Measurements from ENCODE around the gene SAMD4A.
A peak's percentile ranks its signal among the peaks of the same experiment; 100 is the strongest.

The SAMD4A gene

DNA sequence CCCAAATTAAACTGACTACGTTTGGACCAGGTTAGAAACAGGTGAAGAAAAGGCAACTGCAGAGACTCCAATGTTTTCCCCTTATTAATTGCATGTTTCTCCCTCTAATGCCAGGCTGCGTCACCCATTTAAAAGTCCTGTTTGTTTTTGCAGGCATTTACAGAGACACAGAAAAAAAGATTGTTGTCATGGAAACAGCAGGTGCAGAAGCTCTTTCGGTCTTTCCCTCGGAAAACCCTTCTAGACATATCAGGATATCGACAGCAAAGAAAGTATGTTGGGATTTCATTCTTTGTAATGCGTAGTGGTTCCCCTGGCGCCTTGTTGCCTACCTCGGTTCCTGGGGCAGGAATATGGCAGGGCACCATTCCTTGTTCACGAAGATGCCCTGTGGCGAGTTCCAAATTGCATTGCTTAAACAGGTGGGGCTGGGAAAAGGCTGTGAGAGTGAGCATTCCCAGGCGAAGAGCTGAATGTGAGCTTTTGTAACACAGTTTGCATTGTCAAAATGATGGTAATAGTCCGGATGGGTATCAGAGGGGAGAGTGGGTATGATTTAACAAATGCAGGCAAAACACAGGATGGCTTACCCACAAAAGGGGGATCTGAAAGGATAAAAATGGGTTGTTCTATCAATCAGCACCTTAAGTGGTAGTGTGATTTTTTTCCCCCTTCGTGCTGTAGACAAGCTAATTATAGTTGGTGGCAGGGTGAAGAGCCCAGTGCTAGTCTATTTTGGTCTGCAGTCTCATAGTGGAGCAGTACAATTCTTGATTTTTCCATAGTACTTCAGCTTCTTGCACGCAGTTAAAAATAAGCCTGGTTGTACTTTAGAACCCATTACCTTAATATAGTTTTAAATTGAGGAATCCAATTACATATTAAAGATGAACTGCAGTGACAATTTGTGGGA, 203.3 kb downstream of the SAMD4A start:
- DNase-seq: no peak

DNA sequence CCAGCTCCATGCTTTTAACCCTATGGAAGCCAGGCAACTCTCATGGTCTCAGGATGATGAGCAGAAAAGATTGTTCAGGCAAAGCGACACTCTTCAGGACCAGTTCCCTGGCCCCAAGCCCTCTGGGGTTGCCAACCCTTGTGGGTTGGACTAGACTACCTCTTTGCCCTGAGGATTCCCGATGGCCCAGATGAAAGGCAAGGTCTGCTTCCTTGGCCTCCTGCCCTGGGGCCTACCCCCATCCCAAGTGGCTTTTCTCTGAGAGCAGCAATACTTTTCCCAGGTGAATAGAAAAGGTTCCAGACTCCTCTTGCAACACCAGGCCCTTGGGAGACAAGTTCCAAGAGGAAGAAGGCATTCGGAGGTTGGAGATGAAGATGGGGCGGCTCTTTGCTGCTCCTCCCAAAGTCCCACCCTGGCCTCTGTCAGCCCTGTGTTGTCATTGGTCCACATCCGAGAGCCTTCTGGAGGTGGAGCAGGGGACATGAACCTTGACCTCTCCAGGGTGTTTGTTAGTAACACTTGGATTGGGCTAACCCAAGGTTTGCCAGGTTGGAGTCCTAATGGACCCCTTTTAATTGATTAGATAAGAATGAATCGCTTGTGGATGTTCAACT, 204.6 kb downstream of the SAMD4A start:
- no peak for DNase-seq

DNA sequence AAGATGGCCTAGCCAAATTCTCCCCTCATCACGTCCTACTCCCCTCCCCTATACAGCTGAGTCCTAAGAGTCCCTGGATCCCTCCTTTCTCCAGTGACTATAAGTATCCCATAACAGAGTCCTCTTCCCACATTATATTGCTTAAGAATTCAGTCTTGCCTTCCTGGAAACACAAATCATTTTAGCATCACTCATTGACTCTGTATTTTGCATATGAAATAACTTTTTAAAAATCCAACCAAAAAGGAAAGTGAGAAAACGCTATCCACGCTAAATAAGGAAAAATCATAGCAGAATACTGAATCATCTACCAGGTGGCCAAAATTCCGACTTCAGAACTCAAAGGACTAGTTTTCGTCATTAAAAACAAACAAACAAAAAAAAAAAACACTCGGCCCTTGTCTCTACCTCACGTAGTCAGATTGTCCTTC, 205.5 kb downstream of the SAMD4A start:
- peak; percentile 51 for DNase-seq

DNA sequence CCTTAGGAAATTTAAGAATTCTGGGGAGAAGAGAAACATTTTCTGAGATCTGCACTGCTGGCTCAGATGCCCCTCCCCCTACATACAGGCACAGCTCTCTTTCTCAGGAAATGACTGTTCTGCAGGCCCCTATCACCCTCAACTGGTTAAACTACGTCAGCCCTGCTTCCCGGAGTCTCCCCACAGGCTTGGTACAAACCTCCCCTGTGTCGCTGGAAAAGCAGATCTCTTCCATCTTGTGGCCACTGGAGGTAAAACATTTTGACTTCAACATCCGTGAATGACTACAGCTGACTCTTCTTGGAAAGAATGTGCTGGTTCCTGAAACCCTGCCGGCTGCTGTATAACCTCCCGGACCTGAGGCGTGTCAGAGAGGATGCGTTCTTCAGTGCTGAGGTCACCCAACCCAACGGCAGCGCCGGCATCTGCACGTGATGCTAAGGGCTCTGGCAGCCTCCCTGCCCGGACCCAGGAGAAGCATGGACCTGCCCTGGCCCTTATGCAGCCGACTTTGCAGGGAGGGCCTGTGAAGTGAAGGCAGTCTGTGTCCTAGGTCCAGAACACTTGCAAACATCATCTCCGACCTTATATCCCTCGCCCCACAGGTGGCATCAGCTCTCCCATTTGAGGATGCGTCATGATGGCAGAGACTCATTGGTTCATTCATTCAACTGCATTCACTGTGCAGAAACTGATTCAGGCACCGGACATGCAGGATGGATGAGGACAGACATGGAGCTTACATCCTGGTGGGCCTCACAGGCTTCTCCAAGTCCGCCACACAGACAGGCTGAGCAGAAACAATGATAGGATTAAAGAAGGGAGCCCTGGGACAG, 206.5 kb downstream of the SAMD4A start:
- peak; percentile 100 for DNase-seq

DNA sequence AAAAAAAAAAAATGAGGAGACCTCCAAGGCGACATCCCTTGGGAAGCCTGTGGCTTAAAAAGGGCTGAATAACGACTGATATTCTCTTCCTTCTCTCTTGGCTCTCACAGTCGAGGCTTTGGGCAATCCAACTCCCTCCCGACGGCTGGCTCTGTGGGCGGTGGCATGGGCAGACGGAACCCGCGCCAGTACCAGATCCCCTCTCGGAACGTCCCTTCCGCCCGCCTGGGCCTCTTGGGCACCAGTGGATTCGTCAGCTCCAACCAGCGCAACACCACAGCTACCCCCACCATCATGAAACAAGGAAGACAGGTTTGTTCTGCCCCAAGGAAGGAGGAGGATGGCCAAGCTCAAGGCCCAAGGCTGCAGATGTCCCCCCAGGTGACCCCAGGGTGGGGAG, 207.9 kb downstream of the SAMD4A start:
- no peak for DNase-seq

DNA sequence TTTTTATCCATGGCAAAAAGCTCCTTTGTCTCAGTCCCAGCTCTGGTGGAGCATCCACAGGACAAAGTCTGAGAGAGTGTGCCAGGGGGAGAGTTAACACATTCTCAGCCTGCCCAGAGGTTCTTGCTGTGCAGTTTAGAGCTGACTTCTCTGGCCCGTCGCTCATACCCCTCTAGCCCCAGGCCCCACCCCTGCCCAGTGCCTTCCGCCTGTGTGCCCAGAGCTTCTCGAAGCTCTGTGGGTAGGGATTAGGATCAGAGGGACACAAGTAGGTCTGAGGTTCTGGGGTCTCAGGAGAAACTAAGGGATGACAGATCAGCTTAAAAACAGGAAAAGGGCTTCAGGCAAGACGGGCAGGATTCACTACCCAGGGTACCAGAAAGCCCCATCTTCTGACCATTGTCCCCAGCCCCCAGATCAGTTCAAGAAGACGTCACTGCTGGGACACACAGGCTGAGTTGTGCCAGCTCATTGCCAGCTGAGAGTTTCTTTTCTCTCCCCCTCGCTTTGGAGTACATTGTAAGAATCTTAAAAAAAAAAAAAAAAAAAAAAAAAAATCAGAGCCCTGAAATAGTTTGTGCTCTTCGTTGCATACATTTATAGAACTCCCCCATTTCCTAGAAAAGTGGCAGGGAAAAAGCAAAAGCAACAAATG, 208.7 kb downstream of the SAMD4A start:
- no peak for DNase-seq

- peak; percentile 90 for DNase-seq
Measured at GRCh38 chr14:54776361-54777001, 209.6 kb downstream of the SAMD4A start.

DNA sequence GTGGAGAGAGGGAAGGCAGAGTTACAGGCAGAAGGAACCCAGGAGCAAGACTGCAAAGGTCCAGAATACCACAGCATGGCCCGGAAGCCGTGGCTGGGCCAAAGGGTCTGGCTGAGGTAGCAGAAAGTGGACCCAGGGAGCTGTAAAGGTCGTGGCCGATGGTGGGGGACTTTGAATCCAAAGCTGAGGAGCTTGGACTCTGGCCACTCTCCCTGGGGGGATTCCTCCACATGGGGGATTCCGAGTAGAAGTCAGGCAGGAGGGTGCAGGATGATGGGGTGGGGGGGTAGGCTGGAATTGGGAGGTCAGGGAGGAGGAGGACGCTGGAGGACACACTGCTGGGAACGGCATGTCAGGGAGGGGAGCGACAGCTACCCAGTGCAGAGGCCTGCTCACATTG, 210.5 kb downstream of the SAMD4A start:
- DNase-seq: no peak

DNA sequence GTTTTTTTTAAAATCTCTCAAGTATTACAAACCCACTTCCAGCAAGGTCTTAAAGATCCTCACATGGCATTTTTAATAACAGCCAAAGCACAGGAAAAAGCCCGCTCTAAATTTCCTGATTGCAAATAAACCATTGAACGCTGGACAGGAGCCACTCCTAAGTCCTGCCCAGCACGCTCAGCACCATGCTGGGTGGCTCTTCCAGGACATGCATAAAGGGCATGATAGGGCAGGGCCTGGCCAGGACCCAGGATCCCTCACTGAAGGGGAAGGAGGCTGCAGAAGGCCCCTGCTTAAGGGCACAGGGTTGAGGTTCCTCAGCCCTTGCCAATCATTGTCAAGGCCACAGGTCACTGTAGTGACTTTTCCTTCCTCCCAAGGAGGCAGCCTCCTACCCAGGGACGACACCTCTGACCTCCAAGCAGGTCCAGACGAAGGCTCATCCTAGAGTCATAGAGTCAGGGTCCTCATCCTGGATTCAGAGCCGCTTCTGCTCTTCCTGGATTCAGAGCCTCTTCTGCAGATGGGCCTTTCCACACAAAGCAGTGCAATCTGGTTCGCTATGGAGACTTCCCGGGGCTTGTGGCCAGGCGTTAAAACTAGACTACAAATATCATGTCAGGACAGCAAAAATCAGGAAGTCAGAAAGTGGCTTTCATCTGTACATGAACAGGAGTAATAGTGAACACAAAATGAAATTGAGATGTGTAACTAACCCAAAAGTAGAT, 211.9 kb downstream of the SAMD4A start:
- no peak for DNase-seq

DNA sequence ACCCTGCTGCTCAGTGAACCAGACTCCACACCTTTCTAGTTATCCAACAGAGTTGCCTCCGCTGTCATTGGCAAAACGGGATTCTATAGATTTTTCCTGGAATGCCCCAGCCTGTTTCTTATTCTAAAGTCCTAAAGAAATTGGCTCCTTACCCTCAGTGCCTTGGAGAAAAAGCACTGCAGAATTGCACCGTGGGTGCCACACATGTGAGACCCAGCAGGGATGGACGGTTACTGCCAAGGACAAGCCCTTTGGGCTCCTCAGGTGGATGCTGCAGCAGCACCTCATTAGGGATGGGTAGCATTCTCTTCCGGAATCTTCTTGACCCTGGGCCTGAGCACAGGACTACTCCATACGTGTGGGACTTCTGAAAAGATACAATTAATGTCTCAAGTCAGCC, 214.2 kb downstream of the SAMD4A start:
- DNase-seq: no peak

DNA sequence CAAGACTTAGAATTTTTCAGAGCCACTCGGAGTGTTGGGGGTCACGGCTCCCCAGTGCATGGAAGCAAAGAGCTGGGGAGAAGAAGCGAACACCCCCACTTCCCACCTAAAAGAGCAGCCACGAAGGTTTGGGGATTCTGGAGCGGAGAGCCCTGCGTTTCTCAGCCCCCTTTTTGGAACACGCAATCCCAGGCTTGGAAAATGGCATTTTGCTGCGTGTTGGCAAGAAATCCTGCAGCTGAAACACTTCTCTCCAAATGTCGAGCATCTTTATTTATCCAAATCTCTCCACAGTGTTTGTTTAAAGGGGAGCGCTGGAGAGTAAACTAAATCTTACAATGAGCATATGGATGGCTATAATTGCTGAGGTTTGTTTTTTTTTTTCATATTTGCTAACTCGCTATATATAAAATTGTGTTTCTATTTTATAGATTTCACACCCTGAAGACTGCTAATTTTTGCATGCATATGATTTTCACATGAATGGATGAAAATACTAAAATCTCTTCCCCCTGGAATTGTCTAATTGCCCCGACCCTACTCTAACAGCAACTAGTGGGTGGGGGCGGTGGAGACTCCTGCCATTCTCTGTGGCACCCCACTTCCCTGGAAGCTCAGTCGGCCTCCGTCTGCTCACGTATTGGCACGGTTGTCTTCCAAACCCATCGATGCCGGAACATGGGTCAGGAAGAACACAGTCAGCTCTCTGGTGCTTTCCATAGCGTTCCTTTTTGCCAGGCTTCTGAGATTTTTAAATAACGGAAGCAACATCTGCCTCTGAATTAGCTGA, 215.2 kb downstream of the SAMD4A start:
- no peak for DNase-seq

GRCh38 chr14:54782751-54783659, 216.1 kb downstream of the SAMD4A start:
- DNase-seq: no peak

DNA sequence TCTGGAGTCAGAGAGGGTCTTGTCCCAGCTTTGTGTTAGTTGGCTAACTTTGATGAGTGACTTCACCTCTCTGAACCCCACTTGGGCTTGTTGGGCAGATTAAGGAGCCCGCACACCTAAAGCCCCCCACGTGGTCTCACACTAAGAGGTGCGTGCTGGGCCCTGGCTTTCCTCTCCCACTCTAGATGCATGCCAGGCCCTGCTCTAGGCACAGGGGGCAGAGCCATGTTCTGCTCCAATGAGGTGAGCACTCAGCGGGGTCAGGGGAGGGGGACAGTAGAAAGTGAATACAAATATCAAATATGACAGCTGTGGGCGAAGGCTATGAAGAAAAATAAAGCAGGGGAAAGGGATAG, 216.7 kb downstream of the SAMD4A start:
- no peak for DNase-seq

DNA sequence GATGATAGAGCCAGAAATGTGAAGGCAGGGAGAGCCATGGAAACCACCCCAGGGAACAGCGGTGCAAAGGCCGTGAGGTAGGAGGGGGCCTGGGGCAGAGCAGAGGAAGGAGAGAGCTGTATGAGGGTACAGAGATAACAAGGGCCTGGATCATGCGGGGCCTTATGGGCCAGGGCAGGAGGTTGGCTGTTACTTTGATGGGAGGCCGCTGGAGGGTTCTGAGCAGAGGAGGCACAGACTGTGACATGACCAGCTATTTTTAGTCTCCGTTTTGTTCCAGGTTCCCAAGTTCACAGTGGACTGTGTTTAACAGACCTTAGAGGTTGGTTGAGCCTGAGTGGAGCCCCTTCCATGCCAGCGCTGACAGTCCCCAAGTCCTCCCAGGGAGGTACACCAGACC, 217.1 kb downstream of the SAMD4A start:
- DNase-seq: no peak

- no peak for DNase-seq
Measured at GRCh38 chr14:54784657-54785056, 217.7 kb downstream of the SAMD4A start.

DNA sequence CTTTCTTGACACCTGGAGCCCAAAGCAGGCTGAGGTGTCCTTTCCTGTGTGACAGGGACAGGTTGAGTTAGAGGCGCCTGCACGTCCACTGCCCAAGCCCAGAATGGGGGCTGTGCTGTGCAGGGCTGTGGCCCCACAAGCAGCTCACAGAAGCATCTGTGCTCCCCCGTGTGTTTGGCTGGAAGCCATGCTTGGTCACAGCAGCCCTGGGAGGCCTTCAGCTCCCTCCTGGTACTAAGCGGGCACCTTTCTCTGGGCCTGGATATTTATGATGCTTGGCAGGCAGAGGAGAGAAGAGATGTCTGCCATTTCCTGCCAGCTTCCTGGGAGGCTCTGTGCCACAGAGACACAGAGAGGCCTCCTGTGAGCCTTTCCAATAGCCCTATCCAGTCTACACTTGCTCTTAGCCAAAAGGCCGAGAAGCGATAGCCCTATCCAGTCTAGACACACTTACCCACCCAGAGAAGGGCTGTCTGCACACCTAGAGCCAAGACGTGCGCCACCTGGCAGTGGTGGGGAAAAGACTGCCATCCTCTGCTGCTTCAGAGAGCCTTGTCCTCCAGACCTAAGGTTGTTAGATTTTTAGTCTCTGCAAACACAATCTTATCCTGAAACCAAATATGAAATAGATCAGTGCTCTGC, 218.3 kb downstream of the SAMD4A start:
- no peak for DNase-seq

- no peak for DNase-seq
Measured at GRCh38 chr14:54785778-54786770, 219.1 kb downstream of the SAMD4A start.

GRCh38 chr14:54786838-54787237, 219.9 kb downstream of the SAMD4A start:
- no peak for DNase-seq
